ENCODE results near the gene RBM19.
"Not testable (repeated sequence)": the region's sequence is repeated elsewhere in the genome, so short reads cannot be mapped to it uniquely, and the experiment has no call there.

RBM19 gene

GRCh38 chr12:113965951-113966797, at the start of gene RBM19:
TSS of gene RBM19 (minus strand) at chr12:113966325. CDS start at chr12:113966227, 98 bp downstream.
- DNase-seq (ENCODE audit: low read depth) = peak; percentile 92

- no peak for DNase-seq (ENCODE audit: low read depth)
These were observed 49.7 kb upstream of the RBM19 start for GRCh38 chr12:114015851-114016250.

GRCh38 chr12:114013575-114014345, 47.6 kb upstream of the RBM19 start:
- DNase-seq (ENCODE audit: low read depth) = no peak

GRCh38 chr12:114012744-114013431, 46.8 kb upstream of the RBM19 start:
- DNase-seq (ENCODE audit: low read depth) = no peak

- no peak for DNase-seq (ENCODE audit: low read depth)
These were observed 45.6 kb upstream of the RBM19 start for GRCh38 chr12:114011711-114012110.

- no peak for DNase-seq (ENCODE audit: low read depth)
These were observed 40.6 kb upstream of the RBM19 start for GRCh38 chr12:114006482-114007425.

GRCh38 chr12:114004402-114004801, 38.3 kb upstream of the RBM19 start:
- DNase-seq (ENCODE audit: low read depth) = no peak

GRCh38 chr12:114003286-114003685, 37.2 kb upstream of the RBM19 start:
- DNase-seq (ENCODE audit: low read depth) = no peak

GRCh38 chr12:114001511-114002340, 35.6 kb upstream of the RBM19 start:
- DNase-seq (ENCODE audit: low read depth) = no peak

- DNase-seq (ENCODE audit: low read depth) = no peak
These were observed 34.7 kb upstream of the RBM19 start for GRCh38 chr12:114000861-114001260.

- not testable (repeated sequence) for DNase-seq (ENCODE audit: low read depth)
These were observed 34.1 kb upstream of the RBM19 start for GRCh38 chr12:114000261-114000660.

GRCh38 chr12:113997365-113997764, 31.2 kb upstream of the RBM19 start:
- DNase-seq (ENCODE audit: low read depth) = no peak

GRCh38 chr12:113996026-113996425, 29.9 kb upstream of the RBM19 start:
- no peak for DNase-seq (ENCODE audit: low read depth)

GRCh38 chr12:113994051-113994450, 27.9 kb upstream of the RBM19 start:
- no peak for DNase-seq (ENCODE audit: low read depth)

GRCh38 chr12:113992751-113993150, 26.6 kb upstream of the RBM19 start:
- not testable (repeated sequence) for DNase-seq (ENCODE audit: low read depth)

GRCh38 chr12:113991224-113992044, 25.3 kb upstream of the RBM19 start:
- no peak for DNase-seq (ENCODE audit: low read depth)

- DNase-seq (ENCODE audit: low read depth) = no peak
These were observed 24.4 kb upstream of the RBM19 start for GRCh38 chr12:113990250-113991223.

GRCh38 chr12:113988976-113989375, 22.9 kb upstream of the RBM19 start:
- no peak for DNase-seq (ENCODE audit: low read depth)
